HL-60 (cell line): Measurements from ENCODE around the gene AFDN.

Experiments used
- CTCF ChIP-seq: IDR thresholded peaks from one replicate; pipeline ENCODE4 v1.5.1; 2011; ENCODE audit warnings: low read length, control low read depth, inconsistent platforms; ENCODE audit not compliant: insufficient read depth
- GABPA ChIP-seq: IDR thresholded peaks from 2 replicates; pipeline ENCODE4 v1.6.1; 2012; ENCODE audit warnings: low read depth
- POLR2AphosphoS5 ChIP-seq: IDR thresholded peaks from 2 replicates; pipeline ENCODE4 v1.6.1; 2012; ENCODE audit warnings: low read depth
- TF ChIP-seq, protein P1 (sequence below): IDR thresholded peaks from 2 replicates; pipeline ENCODE4 v1.6.1; 2012; ENCODE audit warnings: low read depth; ENCODE audit not compliant: insufficient replicate concordance

GRCh38 chr6:167826230-167826895 is 348 bp upstream of the AFDN start:
- TF ChIP-seq CTCF (no peak), POLR2AphosphoS5 (no peak), GABPA (no peak)
- TF ChIP-seq, protein P1, sequence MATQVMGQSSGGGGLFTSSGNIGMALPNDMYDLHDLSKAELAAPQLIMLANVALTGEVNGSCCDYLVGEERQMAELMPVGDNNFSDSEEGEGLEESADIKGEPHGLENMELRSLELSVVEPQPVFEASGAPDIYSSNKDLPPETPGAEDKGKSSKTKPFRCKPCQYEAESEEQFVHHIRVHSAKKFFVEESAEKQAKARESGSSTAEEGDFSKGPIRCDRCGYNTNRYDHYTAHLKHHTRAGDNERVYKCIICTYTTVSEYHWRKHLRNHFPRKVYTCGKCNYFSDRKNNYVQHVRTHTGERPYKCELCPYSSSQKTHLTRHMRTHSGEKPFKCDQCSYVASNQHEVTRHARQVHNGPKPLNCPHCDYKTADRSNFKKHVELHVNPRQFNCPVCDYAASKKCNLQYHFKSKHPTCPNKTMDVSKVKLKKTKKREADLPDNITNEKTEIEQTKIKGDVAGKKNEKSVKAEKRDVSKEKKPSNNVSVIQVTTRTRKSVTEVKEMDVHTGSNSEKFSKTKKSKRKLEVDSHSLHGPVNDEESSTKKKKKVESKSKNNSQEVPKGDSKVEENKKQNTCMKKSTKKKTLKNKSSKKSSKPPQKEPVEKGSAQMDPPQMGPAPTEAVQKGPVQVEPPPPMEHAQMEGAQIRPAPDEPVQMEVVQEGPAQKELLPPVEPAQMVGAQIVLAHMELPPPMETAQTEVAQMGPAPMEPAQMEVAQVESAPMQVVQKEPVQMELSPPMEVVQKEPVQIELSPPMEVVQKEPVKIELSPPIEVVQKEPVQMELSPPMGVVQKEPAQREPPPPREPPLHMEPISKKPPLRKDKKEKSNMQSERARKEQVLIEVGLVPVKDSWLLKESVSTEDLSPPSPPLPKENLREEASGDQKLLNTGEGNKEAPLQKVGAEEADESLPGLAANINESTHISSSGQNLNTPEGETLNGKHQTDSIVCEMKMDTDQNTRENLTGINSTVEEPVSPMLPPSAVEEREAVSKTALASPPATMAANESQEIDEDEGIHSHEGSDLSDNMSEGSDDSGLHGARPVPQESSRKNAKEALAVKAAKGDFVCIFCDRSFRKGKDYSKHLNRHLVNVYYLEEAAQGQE, result no peak
